ENCODE measurements around the gene ADARB2. TPM values are rescaled to one million over a fixed set of nuclear protein-coding genes. Genes with fewer than 3 reads are reported as not detected.
A peak's percentile ranks its signal among the peaks of the same experiment; 100 is the strongest.

Gene ADARB2
- polyA plus RNA-seq, 1 of the 3 experiments (the other 2 are of a cell fraction) = not detected

DNA sequence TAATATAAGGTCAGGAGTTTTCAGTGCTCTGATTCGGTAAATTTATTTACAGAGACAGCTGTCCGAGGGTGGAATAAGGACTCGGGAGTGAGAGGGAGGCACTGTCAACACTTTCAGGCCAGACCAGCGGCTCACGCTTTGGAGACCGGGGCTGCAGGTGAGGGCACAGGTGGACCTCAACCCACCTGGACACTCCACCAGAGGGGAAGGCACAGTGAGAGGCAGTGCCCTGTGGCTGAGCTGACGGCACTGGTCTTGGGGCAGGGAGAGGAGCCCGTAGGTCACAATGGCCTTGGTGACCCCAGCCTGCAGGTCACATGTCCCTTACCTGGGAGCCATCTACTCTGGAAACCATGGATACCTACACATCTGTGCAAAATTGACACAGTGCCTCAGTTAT, 315.1 kb downstream of the ADARB2 start:
- ChIA-PET POLR2A (no interaction called here), CTCF (interaction anchor here (1.2 to 5.8 kb wide), 10 partner anchors 11 to 637 kb away, joined by 3 to 27 read pairs (median 10); no protein-coding TSS in a partner anchor)
- TF ChIP-seq FOXJ3 (CRISPR knock-in tag; IDR thresholded peaks at IDR 0.05) = no peak
- TF ChIP-seq MAX (IDR thresholded peaks at IDR 0.05; ENCODE audit: low read depth) = no peak
- TF ChIP-seq, protein P1, sequence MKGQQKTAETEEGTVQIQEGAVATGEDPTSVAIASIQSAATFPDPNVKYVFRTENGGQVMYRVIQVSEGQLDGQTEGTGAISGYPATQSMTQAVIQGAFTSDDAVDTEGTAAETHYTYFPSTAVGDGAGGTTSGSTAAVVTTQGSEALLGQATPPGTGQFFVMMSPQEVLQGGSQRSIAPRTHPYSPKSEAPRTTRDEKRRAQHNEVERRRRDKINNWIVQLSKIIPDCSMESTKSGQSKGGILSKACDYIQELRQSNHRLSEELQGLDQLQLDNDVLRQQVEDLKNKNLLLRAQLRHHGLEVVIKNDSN (IDR thresholded peaks at IDR 0.05; ENCODE audit: borderline replicate concordance, low read depth) = no peak
- TF ChIP-seq RCOR1 (IDR thresholded peaks at IDR 0.05; ENCODE audit: low read length) = no peak
- no peak for TF ChIP-seq NFIC (IDR thresholded peaks at IDR 0.05; ENCODE audit: borderline replicate concordance)
- no peak for TF ChIP-seq SMC3 (IDR thresholded peaks at IDR 0.05; ENCODE audit: low read depth, low read length)
- TF ChIP-seq TEAD4 (IDR thresholded peaks at IDR 0.05; ENCODE audit: borderline replicate concordance, insufficient read depth) = no peak
- TF ChIP-seq ELF1 (IDR thresholded peaks at IDR 0.05) = no peak
- TF ChIP-seq, protein P2, sequence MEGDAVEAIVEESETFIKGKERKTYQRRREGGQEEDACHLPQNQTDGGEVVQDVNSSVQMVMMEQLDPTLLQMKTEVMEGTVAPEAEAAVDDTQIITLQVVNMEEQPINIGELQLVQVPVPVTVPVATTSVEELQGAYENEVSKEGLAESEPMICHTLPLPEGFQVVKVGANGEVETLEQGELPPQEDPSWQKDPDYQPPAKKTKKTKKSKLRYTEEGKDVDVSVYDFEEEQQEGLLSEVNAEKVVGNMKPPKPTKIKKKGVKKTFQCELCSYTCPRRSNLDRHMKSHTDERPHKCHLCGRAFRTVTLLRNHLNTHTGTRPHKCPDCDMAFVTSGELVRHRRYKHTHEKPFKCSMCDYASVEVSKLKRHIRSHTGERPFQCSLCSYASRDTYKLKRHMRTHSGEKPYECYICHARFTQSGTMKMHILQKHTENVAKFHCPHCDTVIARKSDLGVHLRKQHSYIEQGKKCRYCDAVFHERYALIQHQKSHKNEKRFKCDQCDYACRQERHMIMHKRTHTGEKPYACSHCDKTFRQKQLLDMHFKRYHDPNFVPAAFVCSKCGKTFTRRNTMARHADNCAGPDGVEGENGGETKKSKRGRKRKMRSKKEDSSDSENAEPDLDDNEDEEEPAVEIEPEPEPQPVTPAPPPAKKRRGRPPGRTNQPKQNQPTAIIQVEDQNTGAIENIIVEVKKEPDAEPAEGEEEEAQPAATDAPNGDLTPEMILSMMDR (IDR thresholded peaks at IDR 0.05) = no peak
- no peak for TF ChIP-seq TCF12 (IDR thresholded peaks at IDR 0.05)
- no peak for DNase-seq
- H3K27me3 ChIP-seq (ENCODE audit: insufficient read depth) = no peaks in the 10 kb centered on the region
- H3K4me2 ChIP-seq = no peak overlapping the region
- no peaks in the 10 kb centered on the region for H3K79me2 ChIP-seq (ENCODE audit: insufficient read depth)
- H3K36me3 ChIP-seq (replicated peaks in 1 of 2; ENCODE audit: control insufficient read depth in 1 of 2, insufficient read depth in 2 of 2, low read length in 1 of 2) = no peaks in the 10 kb centered on the region
- H3K4me1 ChIP-seq (ENCODE audit: control insufficient read depth in 1 of 2, insufficient read depth in 2 of 2, low read depth in 1 of 2, low read length in 1 of 2) = peaks cover 0 to 5% of the 10 kb centered on the region in 2 experiments; a peak in 2 of 4 replicates
- H4K20me1 ChIP-seq (ENCODE audit: insufficient read depth) = no peaks in the 10 kb centered on the region
- H3K4me3 ChIP-seq (ENCODE audit: low read depth in 2 of 2, low read length in 1 of 2) = no peak overlapping the region
- H3F3A ChIP-seq (replicated peaks; ENCODE audit: insufficient read depth) = no peaks in the 10 kb centered on the region
- H3K9ac ChIP-seq = no peak overlapping the region
- no peaks in the 10 kb centered on the region for H3K9me2 ChIP-seq
- no peak overlapping the region for H3K27ac ChIP-seq (ENCODE audit: low read depth in 2 of 2, low read length in 1 of 2)
- WGBS (ENCODE audit: low lambda C conversion rate) = 36% methylated on average over 7 of the region's 8 CpGs
- H3K9me3 ChIP-seq = no peaks in the 10 kb centered on the region
- H2AFZ ChIP-seq (ENCODE audit: low read depth) = no peak overlapping the region

GRCh38 chr10:1420661-1421362, 316.5 kb downstream of the ADARB2 start:
- TF ChIP-seq, protein P2 (IDR thresholded peaks at IDR 0.05) = no peak
- TF ChIP-seq MAX (IDR thresholded peaks at IDR 0.05; ENCODE audit: low read depth) = no peak
- 0 out of 2 replicates have a peak, but pooled peaks have one; percentile 19 for TF ChIP-seq RCOR1 (IDR thresholded peaks at IDR 0.05; ENCODE audit: low read length)
- TF ChIP-seq RAD21 (IDR thresholded peaks at IDR 0.05; ENCODE audit: low read length) = peak; percentile 76
- TF ChIP-seq GATA2 (CRISPR knock-in tag; IDR thresholded peaks at IDR 0.05) = peak; percentile 61
- TF ChIP-seq SMC3 (IDR thresholded peaks at IDR 0.05; ENCODE audit: low read depth, low read length) = peak; percentile 40; the same call in 1 of the 2 replicates
- no peak for TF ChIP-seq TCF12 (IDR thresholded peaks at IDR 0.05)
- H3K9ac ChIP-seq = no peak overlapping the region
- WGBS (ENCODE audit: low lambda C conversion rate) = 9% methylated on average over 20 of the region's 25 CpGs
- H3K27ac ChIP-seq (ENCODE audit: low read depth in 2 of 2, low read length in 1 of 2) = peak overlapping the region in 1 of 2 experiments; percentile 68; a peak in 2 of 4 replicates
- POLR2A ChIA-PET = interaction anchor here (0.7 kb wide), 1 partner anchor 266 kb away, joined by 5 read pairs; no protein-coding TSS in a partner anchor
- H4K20me1 ChIP-seq (ENCODE audit: insufficient read depth) = no peaks in the 10 kb centered on the region
- H3K27me3 ChIP-seq (ENCODE audit: insufficient read depth) = no peaks in the 10 kb centered on the region
- peaks cover 0 to 5% of the 10 kb centered on the region in 2 experiments; a peak in 2 of 4 replicates for H3K4me1 ChIP-seq (ENCODE audit: control insufficient read depth in 1 of 2, insufficient read depth in 2 of 2, low read depth in 1 of 2, low read length in 1 of 2)
- no peaks in the 10 kb centered on the region for H3F3A ChIP-seq (replicated peaks; ENCODE audit: insufficient read depth)
- H3K9me2 ChIP-seq = no peaks in the 10 kb centered on the region
- CTCF ChIA-PET = interaction anchor here (0.6 to 5.8 kb wide), 40 partner anchors 9 to 1480 kb away, joined by 3 to 27 read pairs (median 3); no protein-coding TSS in a partner anchor
- peak overlapping the region; percentile 36 to 53; a peak in 2 of 4 replicates for H3K4me3 ChIP-seq (ENCODE audit: low read depth in 2 of 2, low read length in 1 of 2)
- no peaks in the 10 kb centered on the region for H3K9me3 ChIP-seq
- peak; percentile 85 for DNase-seq
- H2AFZ ChIP-seq (ENCODE audit: low read depth) = no peak overlapping the region
- H3K4me2 ChIP-seq = no peak overlapping the region
- no peaks in the 10 kb centered on the region for H3K79me2 ChIP-seq (ENCODE audit: insufficient read depth)
- H3K36me3 ChIP-seq (replicated peaks in 1 of 2; ENCODE audit: control insufficient read depth in 1 of 2, insufficient read depth in 2 of 2, low read length in 1 of 2) = no peaks in the 10 kb centered on the region
